ENCODE results near the gene RARA. TPM values are rescaled to one million over a fixed set of nuclear protein-coding genes. Genes with fewer than 3 reads are reported as not detected.

Gene RARA
- polyA plus RNA-seq, 1 donor from 2014 or later, result 6.6 TPM

DNA sequence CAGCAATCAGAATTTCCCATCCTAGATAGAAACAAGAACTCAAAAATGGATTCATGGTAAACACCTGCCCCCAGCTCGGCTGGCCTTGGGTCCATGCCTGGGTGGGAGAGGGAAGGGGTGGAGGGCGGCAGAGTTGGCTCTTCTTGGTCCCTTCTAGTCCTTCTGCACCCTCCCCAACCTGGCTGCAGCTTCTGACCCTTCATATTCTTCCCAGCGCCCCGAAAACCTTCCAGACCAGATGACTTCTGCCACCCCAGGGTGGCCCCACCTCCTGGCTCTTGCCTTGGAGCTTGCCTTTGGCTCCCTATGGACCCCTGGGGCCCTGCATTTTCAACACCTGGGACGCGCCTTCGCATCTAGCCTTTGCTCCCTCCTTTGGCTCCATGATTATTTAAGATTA lies 60.9 kb downstream of the RARA start:
- Histone ChIP-seq H3K9me3 (ENCODE audit: low read length) (no peaks in the 10 kb centered on the region), H3K27ac (ENCODE audit: low read length) (no peak overlapping the region), H3K79me2 (replicated peaks; ENCODE audit: insufficient read depth, low read length) (no peaks in the 10 kb centered on the region), H3K4me3 (ENCODE audit: low read length) (no peak overlapping the region), H3K36me3 (ENCODE audit: insufficient read depth, low read length) (no peaks in the 10 kb centered on the region), H3K9me2 (ENCODE audit: insufficient read depth, low read length) (no peaks in the 10 kb centered on the region), H2AFZ (ENCODE audit: low read depth, low read length) (no peak overlapping the region), H3K4me2 (ENCODE audit: low read length) (no peak overlapping the region), H3K9ac (ENCODE audit: low read length) (no peak overlapping the region), H3K27me3 (ENCODE audit: insufficient read depth, low read depth, low read length) (no peaks in the 10 kb centered on the region), H4K20me1 (ENCODE audit: insufficient read depth) (no peaks in the 10 kb centered on the region), H3F3A (ENCODE audit: insufficient read depth, low read length, poor library complexity, severe bottlenecking) (no peaks in the 10 kb centered on the region)
- no peak for TF ChIP-seq POLR2AphosphoS5 (IDR thresholded peaks at IDR 0.05)
- no peak for TF ChIP-seq MXI1 (conservative IDR thresholded peaks at IDR 0.05; ENCODE audit: poor library complexity, severe bottlenecking)
- TF ChIP-seq, protein P1, sequence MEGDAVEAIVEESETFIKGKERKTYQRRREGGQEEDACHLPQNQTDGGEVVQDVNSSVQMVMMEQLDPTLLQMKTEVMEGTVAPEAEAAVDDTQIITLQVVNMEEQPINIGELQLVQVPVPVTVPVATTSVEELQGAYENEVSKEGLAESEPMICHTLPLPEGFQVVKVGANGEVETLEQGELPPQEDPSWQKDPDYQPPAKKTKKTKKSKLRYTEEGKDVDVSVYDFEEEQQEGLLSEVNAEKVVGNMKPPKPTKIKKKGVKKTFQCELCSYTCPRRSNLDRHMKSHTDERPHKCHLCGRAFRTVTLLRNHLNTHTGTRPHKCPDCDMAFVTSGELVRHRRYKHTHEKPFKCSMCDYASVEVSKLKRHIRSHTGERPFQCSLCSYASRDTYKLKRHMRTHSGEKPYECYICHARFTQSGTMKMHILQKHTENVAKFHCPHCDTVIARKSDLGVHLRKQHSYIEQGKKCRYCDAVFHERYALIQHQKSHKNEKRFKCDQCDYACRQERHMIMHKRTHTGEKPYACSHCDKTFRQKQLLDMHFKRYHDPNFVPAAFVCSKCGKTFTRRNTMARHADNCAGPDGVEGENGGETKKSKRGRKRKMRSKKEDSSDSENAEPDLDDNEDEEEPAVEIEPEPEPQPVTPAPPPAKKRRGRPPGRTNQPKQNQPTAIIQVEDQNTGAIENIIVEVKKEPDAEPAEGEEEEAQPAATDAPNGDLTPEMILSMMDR (IDR thresholded peaks at IDR 0.05; ENCODE audit: poor library complexity, severe bottlenecking), result no peak
- no peak for TF ChIP-seq TAF1 (IDR thresholded peaks at IDR 0.05; ENCODE audit: low read depth)
- no peak for TF ChIP-seq EP300 (conservative IDR thresholded peaks at IDR 0.05; ENCODE audit: poor library complexity, severe bottlenecking)

- TF ChIP-seq, protein P2, sequence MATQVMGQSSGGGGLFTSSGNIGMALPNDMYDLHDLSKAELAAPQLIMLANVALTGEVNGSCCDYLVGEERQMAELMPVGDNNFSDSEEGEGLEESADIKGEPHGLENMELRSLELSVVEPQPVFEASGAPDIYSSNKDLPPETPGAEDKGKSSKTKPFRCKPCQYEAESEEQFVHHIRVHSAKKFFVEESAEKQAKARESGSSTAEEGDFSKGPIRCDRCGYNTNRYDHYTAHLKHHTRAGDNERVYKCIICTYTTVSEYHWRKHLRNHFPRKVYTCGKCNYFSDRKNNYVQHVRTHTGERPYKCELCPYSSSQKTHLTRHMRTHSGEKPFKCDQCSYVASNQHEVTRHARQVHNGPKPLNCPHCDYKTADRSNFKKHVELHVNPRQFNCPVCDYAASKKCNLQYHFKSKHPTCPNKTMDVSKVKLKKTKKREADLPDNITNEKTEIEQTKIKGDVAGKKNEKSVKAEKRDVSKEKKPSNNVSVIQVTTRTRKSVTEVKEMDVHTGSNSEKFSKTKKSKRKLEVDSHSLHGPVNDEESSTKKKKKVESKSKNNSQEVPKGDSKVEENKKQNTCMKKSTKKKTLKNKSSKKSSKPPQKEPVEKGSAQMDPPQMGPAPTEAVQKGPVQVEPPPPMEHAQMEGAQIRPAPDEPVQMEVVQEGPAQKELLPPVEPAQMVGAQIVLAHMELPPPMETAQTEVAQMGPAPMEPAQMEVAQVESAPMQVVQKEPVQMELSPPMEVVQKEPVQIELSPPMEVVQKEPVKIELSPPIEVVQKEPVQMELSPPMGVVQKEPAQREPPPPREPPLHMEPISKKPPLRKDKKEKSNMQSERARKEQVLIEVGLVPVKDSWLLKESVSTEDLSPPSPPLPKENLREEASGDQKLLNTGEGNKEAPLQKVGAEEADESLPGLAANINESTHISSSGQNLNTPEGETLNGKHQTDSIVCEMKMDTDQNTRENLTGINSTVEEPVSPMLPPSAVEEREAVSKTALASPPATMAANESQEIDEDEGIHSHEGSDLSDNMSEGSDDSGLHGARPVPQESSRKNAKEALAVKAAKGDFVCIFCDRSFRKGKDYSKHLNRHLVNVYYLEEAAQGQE (IDR thresholded peaks at IDR 0.05; ENCODE audit: borderline replicate concordance), result no peak
- Histone ChIP-seq H3K4me2 (ENCODE audit: low read length) (no peak overlapping the region), H2AFZ (ENCODE audit: low read depth, low read length) (no peak overlapping the region), H3K79me2 (replicated peaks; ENCODE audit: insufficient read depth, low read length) (no peaks in the 10 kb centered on the region), H3K4me3 (ENCODE audit: low read length) (no peak overlapping the region), H3F3A (ENCODE audit: insufficient read depth, low read length, poor library complexity, severe bottlenecking) (no peaks in the 10 kb centered on the region), H3K9me3 (ENCODE audit: low read length) (no peaks in the 10 kb centered on the region), H3K36me3 (ENCODE audit: insufficient read depth, low read length) (no peaks in the 10 kb centered on the region), H3K9ac (ENCODE audit: low read length) (no peak overlapping the region), H3K27ac (ENCODE audit: low read length) (no peak overlapping the region), H3K27me3 (ENCODE audit: insufficient read depth, low read depth, low read length) (no peaks in the 10 kb centered on the region), H4K20me1 (ENCODE audit: insufficient read depth) (no peaks in the 10 kb centered on the region), H3K9me2 (ENCODE audit: insufficient read depth, low read length) (no peaks in the 10 kb centered on the region)
These were observed 62.4 kb downstream of the RARA start for GRCh38 chr17:40371261-40371929.

DNA sequence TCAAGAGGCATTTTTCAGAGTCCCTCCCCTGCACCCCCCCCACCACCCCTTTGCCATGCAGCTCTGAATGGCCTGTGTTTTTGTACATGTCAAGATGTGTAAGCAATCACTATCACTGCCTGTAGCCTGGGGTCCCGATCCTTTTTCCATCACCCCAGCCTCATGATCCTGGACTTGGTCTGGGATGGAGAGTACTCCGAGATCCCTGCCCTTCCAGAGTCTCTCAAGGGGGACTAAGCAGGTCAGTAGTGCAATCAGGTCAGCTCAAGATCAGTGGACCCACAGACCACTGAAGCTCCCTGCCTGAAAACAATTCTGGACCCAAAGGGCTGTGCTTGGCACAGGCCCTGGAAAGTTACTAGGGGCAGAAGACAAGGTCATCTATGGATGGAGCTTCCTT lies 63.1 kb downstream of the RARA start:
- Histone ChIP-seq H3K4me3 (ENCODE audit: low read length) (no peak overlapping the region), H3K27ac (ENCODE audit: low read length) (no peak overlapping the region), H3F3A (ENCODE audit: insufficient read depth, low read length, poor library complexity, severe bottlenecking) (no peaks in the 10 kb centered on the region), H4K20me1 (ENCODE audit: insufficient read depth) (no peaks in the 10 kb centered on the region), H3K79me2 (replicated peaks; ENCODE audit: insufficient read depth, low read length) (no peaks in the 10 kb centered on the region), H3K9ac (ENCODE audit: low read length) (no peak overlapping the region), H3K27me3 (ENCODE audit: insufficient read depth, low read depth, low read length) (no peaks in the 10 kb centered on the region), H3K4me2 (ENCODE audit: low read length) (no peak overlapping the region), H3K9me3 (ENCODE audit: low read length) (no peaks in the 10 kb centered on the region), H2AFZ (ENCODE audit: low read depth, low read length) (no peak overlapping the region), H3K36me3 (ENCODE audit: insufficient read depth, low read length) (no peaks in the 10 kb centered on the region), H3K9me2 (ENCODE audit: insufficient read depth, low read length) (no peaks in the 10 kb centered on the region)
- TF ChIP-seq EP300 (conservative IDR thresholded peaks at IDR 0.05; ENCODE audit: poor library complexity, severe bottlenecking), result no peak
- no peak for TF ChIP-seq MXI1 (conservative IDR thresholded peaks at IDR 0.05; ENCODE audit: poor library complexity, severe bottlenecking)
- TF ChIP-seq, protein P2 (IDR thresholded peaks at IDR 0.05; ENCODE audit: borderline replicate concordance), result no peak
- no peak for TF ChIP-seq POLR2AphosphoS5 (IDR thresholded peaks at IDR 0.05)
- no peak for TF ChIP-seq SMC3 (conservative IDR thresholded peaks at IDR 0.05; ENCODE audit: poor library complexity)
- TF ChIP-seq RAD21 (conservative IDR thresholded peaks at IDR 0.05), result no peak
- TF ChIP-seq EZH2 (IDR thresholded peaks at IDR 0.05; ENCODE audit: borderline replicate concordance, insufficient read depth, low read length, poor library complexity, severe bottlenecking), result no peak
- TF ChIP-seq TAF1 (IDR thresholded peaks at IDR 0.05; ENCODE audit: low read depth), result no peak
- TF ChIP-seq, protein P1 (IDR thresholded peaks at IDR 0.05; ENCODE audit: poor library complexity, severe bottlenecking), result no peak
